Endothelial cell of umbilical vein (primary cell): ENCODE results near the gene RBM39. TPM values are rescaled to one million over a fixed set of nuclear protein-coding genes. Genes with fewer than 3 reads are reported as not detected.

ENCODE experiments used
- BruUV-seq: library from RNA; stranded (reverse); fragments of 400-500 nt; replicated peaks from 2 replicates; lab custom pipeline; 2021; lab: Mats Ljungman, UMichigan
- CTCF ChIA-PET: fragments of 300-600, 350-600 bp; sonication (Branson Sonifier 250); formaldehyde crosslinking; loops from one replicate; lab custom pipeline; 2021; ENCODE audit warnings: antibody characterized with exemption, inconsistent platforms; lab: Charles Lee
- POLR2A ChIA-PET: fragments of 300-600, 350-600 bp; sonication (Branson Sonifier 250); formaldehyde crosslinking; loops from one replicate; lab custom pipeline; 2021; ENCODE audit warnings: antibody characterized with exemption, inconsistent platforms; lab: Charles Lee
- DNase-seq: peaks from one replicate; pipeline ENCODE4 v3.0.0-alpha.2; 2011; ENCODE audit warnings: low read depth, low spot score
- FAIRE-seq: peaks from 2 replicates; lab custom pipeline; 2011; peaks lifted over from hg19 to GRCh38; lab: Jason Lieb, UNC
- H2AFZ ChIP-seq: 2 replicates; pipeline ENCODE4 v1.6.0; 2012; ENCODE audit warnings: low read depth, low read length, control low read depth, inconsistent platforms
- H3K27ac ChIP-seq: 2 replicates; pipeline ENCODE4 v1.5.1; 2011; ENCODE audit warnings: low read depth, mild to moderate bottlenecking, control low read depth, low read length, moderate library complexity; ENCODE audit not compliant: insufficient read depth
- H3K27me3 ChIP-seq, 2 experiments: 2 replicates each; pipeline versions ENCODE4 v1.6.0 to v1.6.1; 2011; ENCODE audit warnings: low read length in 2 of 2, mixed read lengths in 1 of 2; ENCODE audit not compliant: control insufficient read depth in 2 of 2, insufficient read depth in 2 of 2
- H3K36me3 ChIP-seq, 2 experiments: 2 replicates in 1 of 2; 3 replicates in 1 of 2; pipeline ENCODE4 v1.5.1; 2011; ENCODE audit warnings: low read length in 2 of 2, mild to moderate bottlenecking in 1 of 2, moderate library complexity in 1 of 2; ENCODE audit not compliant: control insufficient read depth in 2 of 2, insufficient read depth in 2 of 2; ENCODE audit errors: extremely low read depth in 1 of 2
- H3K4me1 ChIP-seq: 3 replicates; pipeline ENCODE4 v1.5.1; 2011; ENCODE audit warnings: mild to moderate bottlenecking, low read length; ENCODE audit not compliant: control insufficient read depth, insufficient read depth; ENCODE audit errors: extremely low read depth
- H3K4me2 ChIP-seq: 2 replicates; pipeline ENCODE4 v1.6.1; 2011; ENCODE audit warnings: low read length, control low read depth, mixed read lengths; ENCODE audit not compliant: insufficient read depth
- H3K4me3 ChIP-seq, 3 experiments: fragments of 200-600 bp in 1 of 3; sonication (generic), shearing (Covaris generic) in 1 of 3; replicated peaks in 1 of 3; 2 replicates each; pipeline ENCODE4 v1.5.1; 2011 to 2016; ENCODE audit warnings: control low read depth in 3 of 3, low read length in 3 of 3, mild to moderate bottlenecking in 2 of 3, inconsistent platforms in 1 of 3, low read depth in 1 of 3, moderate library complexity in 1 of 3; ENCODE audit not compliant: insufficient read depth in 1 of 3
- H3K79me2 ChIP-seq: 2 replicates; pipeline ENCODE4 v1.6.0; 2012; ENCODE audit warnings: low read length, inconsistent platforms; ENCODE audit not compliant: control insufficient read depth, insufficient read depth
- H3K9ac ChIP-seq: replicated peaks from 2 replicates; pipeline ENCODE3; 2011; ENCODE audit warnings: low read length, control low read depth; ENCODE audit not compliant: insufficient read depth; ENCODE audit errors: extremely low read depth
- H3K9me1 ChIP-seq: replicated peaks from 3 replicates; pipeline ENCODE4 v1.6.0; 2011; ENCODE audit warnings: mild to moderate bottlenecking, low read length; ENCODE audit not compliant: control insufficient read depth, insufficient read depth; ENCODE audit errors: extremely low read depth
- H3K9me3 ChIP-seq: replicated peaks from 2 replicates; pipeline ENCODE4 v1.5.1; 2012; ENCODE audit warnings: low read length, inconsistent platforms; ENCODE audit not compliant: control insufficient read depth, insufficient read depth
- H4K20me1 ChIP-seq: replicated peaks from 2 replicates; pipeline ENCODE3; 2011; ENCODE audit warnings: mild to moderate bottlenecking, low read length; ENCODE audit not compliant: control insufficient read depth, insufficient read depth; ENCODE audit errors: extremely low read depth
- CTCF ChIP-seq, 2 donors: IDR thresholded peaks; 1 replicate in 1 of 2; 2 replicates in 1 of 2; pipeline ENCODE4 v1.5.1; 2011; ENCODE audit warnings: low read length in 2 of 2, mild to moderate bottlenecking in 2 of 2, moderate library complexity in 2 of 2, control low read depth in 1 of 2, inconsistent platforms in 1 of 2, low read depth in 1 of 2; ENCODE audit not compliant: insufficient read depth in 1 of 2; ENCODE audit errors: extremely low read depth in 1 of 2
- EZH2 ChIP-seq: IDR thresholded peaks from 2 replicates; pipeline ENCODE4 v1.6.1; 2012; ENCODE audit warnings: borderline replicate concordance, low read depth, mild to moderate bottlenecking, moderate library complexity, low read length, inconsistent platforms; ENCODE audit not compliant: severe bottlenecking
- FOS ChIP-seq: IDR thresholded peaks from 2 replicates; pipeline ENCODE4 v1.6.1; 2011; ENCODE audit warnings: mild to moderate bottlenecking, low read length, moderate library complexity, borderline replicate concordance; ENCODE audit not compliant: insufficient read depth
- GATA2 ChIP-seq: IDR thresholded peaks from 2 replicates; pipeline ENCODE4 v1.7.0; 2011; ENCODE audit warnings: low read depth, mild to moderate bottlenecking, moderate library complexity, mixed read lengths, low read length; ENCODE audit not compliant: insufficient read length, insufficient read depth
- JUN ChIP-seq: IDR thresholded peaks from 2 replicates; pipeline ENCODE4 v1.6.1; 2011; ENCODE audit warnings: borderline replicate concordance, low read depth; ENCODE audit not compliant: insufficient read length, insufficient read depth
- MAX ChIP-seq: IDR thresholded peaks from 2 replicates; pipeline ENCODE4 v1.6.1; 2011; ENCODE audit not compliant: insufficient read depth, insufficient read length
- MYC ChIP-seq: IDR thresholded peaks from one replicate; pipeline ENCODE4 v1.6.1; 2011; ENCODE audit warnings: mild to moderate bottlenecking, low read depth, low read length
- POLR2A ChIP-seq: IDR thresholded peaks from 2 replicates; pipeline ENCODE4 v1.6.1; 2012; ENCODE audit warnings: low read depth, mild to moderate bottlenecking, control low read depth, low read length
- POLR2AphosphoS5 ChIP-seq: IDR thresholded peaks from 2 replicates; pipeline ENCODE4 v1.6.1; 2012; ENCODE audit warnings: low read depth, mild to moderate bottlenecking, control low read depth, low read length, moderate library complexity; ENCODE audit not compliant: insufficient read depth
- dilution Hi-C: fragments of 300-500 bp; cut with MboI; formaldehyde crosslinking; loops from one replicate; pipeline ENCODE4 v1.15.0; 2019; ENCODE audit warnings: low sequenced_read_pairs; ENCODE audit not compliant: extremely low pct_ligation_motif_present
- intact Hi-C: fragments of 100-400 bp; cut with micrococcal nuclease; formaldehyde crosslinking; loops from one replicate; pipeline ENCODE4 v1.10.0; 2022
- polyA plus RNA-seq, 4 experiments: library from polyadenylated mRNA; depleted of rRNA in 3 of 4; stranded (reverse) in 3 of 4; unstranded in 1 of 4; fragments of >200 nt; gene quantifications; 2 replicates each; pipeline versions ENCODE4 v1.2.1 to v1.2.3, GENCODE V29; 2011 to 2012; ENCODE audit warnings: missing spikeins in 1 of 4
- total RNA-seq: library from RNA; stranded (reverse); gene quantifications from 2 replicates; pipeline ENCODE4 v1.2.3, GENCODE V29; 2021

Gene RBM39
- total and polyA plus RNA-seq, 2 donors (not counting 3 experiments of a cell fraction or from before 2014, with no cell fraction given) = 106 to 309 TPM

- dilution Hi-C loops = no loop called here
- CTCF ChIA-PET = interaction anchor here (1.2 to 2.1 kb wide), 2 partner anchors 10 to 43 kb away, joined by 3 to 8 read pairs; no protein-coding TSS in a partner anchor
Observed at GRCh38 chr20:35661908-35662307, 80.2 kb downstream of the RBM39 start.

More at GRCh38 chr20:35661908-35662307, 80.2 kb downstream of the RBM39 start:
- H3K36me3 ChIP-seq = peaks cover 0 to 5% of the 10 kb centered on the region in 2 experiments
- H3K9me3 ChIP-seq = no peaks in the 10 kb centered on the region
- H3K4me1 ChIP-seq = peaks cover 19% of the 10 kb centered on the region
- DNase-seq (peak; percentile 43), FAIRE-seq (no peak)
- peak overlapping the region; percentile 34 for H3K9ac ChIP-seq
- intact Hi-C loops = loop anchor here (5.0 kb wide), 1 partner anchor 80 kb away; the partner anchor contains the start of gene RBM39
- peak overlapping the region in 1 of 3 experiments; percentile 81 for H3K4me3 ChIP-seq
- POLR2A ChIA-PET = interaction anchor here (1.1 kb wide), 1 partner anchor 38 kb away, joined by 3 read pairs; the partner anchor contains the start of genes NFS1 and ROMO1
- TF ChIP-seq EZH2 (no peak), MAX (no peak), JUN (no peak), CTCF (IDR thresholded peaks at IDR 0.05; ENCODE audit: extremely low read depth in 1 of 2, insufficient read depth in 1 of 2, low read depth in 1 of 2, low read length in 2 of 2) (no peak), GATA2 (no peak), FOS (no peak), POLR2A (no peak), POLR2AphosphoS5 (no peak), MYC (no peak)
- H3K9me1 ChIP-seq = no peaks in the 10 kb centered on the region
- no peaks in the 10 kb centered on the region for H3K27me3 ChIP-seq
- H4K20me1 ChIP-seq = peaks cover 18% of the 10 kb centered on the region
- no TSS peak for BruUV-seq
- no peak overlapping the region for H2AFZ ChIP-seq
- peak overlapping the region; percentile 77 for H3K4me2 ChIP-seq
- H3K79me2 ChIP-seq = peaks cover 75% of the 10 kb centered on the region
- no peak overlapping the region for H3K27ac ChIP-seq
